RKO (cell line): ENCODE results near the gene GDPD3.
"Not testable (repeated sequence)": the region's sequence is repeated elsewhere in the genome, so short reads cannot be mapped to it uniquely, and the experiment has no call there.

Source experiments
- DNase-seq: peaks from one replicate; pipeline ENCODE4 v3.0.0-alpha.2; 2016; ENCODE audit warnings: low spot score

Gene GDPD3

DNA sequence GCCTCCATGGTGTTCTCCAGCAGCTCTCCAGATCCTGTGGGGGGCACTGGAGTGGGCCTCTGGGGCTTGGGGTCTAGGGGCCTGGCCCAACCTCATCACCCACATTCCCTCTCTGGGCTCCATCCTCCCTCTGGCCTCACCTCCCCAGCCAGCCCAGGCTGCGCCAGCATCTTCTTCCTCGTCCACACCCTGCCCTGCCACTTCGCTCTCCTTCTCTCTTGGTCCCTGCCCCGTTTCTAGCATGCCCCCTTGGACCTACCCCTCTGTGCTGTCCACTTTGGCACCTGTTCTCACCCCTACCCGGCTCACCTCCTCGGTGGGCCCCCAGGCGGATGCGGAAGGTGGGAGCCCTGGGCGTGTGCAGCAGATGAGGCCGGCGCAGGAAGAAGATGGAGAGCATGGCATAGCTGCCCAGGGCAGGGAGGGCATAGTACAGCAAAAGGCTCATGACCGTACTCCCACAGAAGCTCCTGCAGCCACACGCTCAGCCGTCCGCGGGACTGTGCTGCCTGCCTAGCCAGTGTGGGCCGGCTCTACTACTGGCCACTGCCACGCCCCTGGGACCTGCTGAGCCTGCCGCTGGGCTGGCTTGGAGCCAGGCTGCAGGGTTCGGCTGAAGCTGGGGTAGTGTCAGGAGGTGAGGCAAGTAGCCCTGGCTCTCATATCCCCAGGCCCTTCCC is at the start of gene GDPD3:
TSS of gene GDPD3 (minus strand) at position 507 of the 680 bp plus-strand sequence. CDS start at position 448, 59 bp downstream.
- no peak for DNase-seq

DNA sequence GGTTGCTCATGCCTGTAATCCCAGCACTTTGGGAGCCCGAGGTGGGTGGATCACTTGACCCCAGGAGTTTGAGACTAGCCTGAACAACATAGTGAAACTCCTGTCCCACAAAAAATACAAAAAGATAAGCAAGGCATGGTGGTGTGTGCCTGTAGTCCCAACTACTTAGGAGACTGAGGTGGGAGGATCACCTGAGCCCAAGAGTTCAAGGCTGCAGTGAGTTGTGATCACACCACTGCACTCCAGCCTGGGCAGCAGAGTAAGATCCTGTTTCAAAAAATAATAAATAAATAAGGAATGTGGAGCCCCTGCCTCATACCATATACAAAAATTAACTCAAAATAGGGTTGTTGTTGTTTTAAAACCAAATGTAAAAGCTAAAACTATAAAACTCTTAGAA is 43.9 kb upstream of the GDPD3 start:
- DNase-seq: no peak

DNA sequence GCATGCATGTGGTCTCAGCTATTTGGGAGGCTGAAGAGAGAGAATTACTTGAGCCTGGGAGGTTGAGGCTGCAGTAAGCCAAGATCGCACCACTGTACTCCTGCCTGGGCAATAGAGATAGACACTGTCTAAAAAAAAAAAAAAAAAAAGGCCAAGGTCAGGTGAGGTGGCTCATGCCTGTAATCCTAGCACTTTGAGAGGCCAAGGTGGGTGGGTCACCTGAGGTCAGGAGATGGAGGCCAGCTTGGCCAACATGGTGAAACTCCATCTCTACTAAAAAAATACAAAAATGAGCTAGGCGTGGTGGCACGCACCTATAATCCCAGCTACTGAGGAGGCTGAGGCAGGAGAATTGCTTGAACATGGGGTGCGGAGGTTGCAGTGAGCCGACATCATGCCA is 41.9 kb upstream of the GDPD3 start:
- DNase-seq: no peak

GRCh38 chr16:30152517-30152916 is 39.2 kb upstream of the GDPD3 start:
- no peak for DNase-seq

DNA sequence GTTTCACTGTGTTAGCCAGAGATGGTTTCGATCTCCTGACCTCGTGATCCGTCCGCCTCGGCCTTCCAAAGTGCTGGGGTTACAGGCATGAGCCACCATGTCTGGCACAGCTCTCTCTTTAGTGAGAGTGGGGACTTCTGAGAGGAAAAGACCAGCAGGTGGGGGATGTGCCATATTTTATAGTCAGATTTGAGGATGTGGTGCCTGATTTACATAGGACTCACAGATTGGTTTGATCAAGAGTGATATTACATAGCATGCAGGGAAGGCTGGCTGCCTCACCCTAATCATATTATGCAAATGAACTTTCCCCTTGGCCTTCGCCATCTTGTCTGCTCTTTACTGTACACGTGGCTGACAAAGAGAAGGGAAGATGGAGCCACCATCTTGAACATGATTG is 37.8 kb upstream of the GDPD3 start:
- no peak for DNase-seq

- DNase-seq: no peak
Measured at GRCh38 chr16:30149250-30149930, 36.1 kb upstream of the GDPD3 start.

- no peak for DNase-seq
Measured at GRCh38 chr16:30147843-30148510, 34.6 kb upstream of the GDPD3 start.

DNA sequence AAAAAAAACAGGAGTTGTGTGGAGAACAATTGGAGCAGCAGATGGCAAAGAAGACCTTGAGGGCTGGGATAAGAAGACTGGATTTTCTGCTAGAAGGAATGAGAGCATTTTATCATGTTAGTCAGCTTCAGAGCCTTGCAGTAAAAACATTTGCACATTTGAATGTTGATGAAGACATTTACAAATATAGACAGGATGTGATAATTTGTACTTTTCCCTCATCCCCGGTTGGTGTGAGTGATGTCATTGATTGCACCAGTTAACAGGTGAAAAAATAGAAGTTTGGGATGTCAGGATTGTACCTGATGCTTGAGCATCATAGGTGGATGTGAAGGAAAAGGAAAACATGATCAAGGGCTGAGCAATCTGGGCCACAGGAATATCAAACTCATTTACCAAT is 32.3 kb upstream of the GDPD3 start:
- DNase-seq: no peak

DNA sequence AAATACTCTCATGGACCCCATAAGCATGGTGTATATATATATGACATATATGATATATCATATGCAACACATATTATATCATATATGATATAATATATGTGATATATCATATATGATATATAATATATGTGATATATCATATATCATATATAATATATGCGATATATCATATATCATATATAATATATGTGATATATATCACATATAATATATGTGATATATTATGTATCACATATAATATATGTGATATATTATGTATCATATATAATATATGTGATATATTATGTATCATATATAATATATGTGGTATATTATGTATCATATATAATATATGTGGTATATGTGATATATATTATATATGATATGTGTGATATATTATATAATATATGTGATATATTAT is 31.6 kb upstream of the GDPD3 start:
- no peak for DNase-seq

- no peak for DNase-seq
Measured at GRCh38 chr16:30144017-30144416, 30.7 kb upstream of the GDPD3 start.

DNA sequence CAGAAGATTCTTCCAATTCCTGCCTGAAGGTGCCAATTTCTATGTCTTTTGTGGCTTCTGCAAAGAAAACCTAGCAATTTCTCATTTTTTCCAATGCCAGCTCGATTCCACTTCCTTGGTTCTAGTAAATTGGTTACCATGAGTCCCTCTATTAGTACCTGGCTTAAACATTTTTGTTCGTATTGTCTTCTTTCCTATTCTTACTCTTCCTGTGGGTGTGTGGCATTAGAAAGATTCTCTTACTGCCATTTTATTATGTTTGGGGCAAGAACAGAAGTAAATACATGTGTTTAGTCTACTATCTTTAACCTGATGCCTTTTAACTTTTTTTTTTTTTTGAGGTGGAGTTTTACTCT is 30.0 kb upstream of the GDPD3 start:
- DNase-seq: no peak

DNA sequence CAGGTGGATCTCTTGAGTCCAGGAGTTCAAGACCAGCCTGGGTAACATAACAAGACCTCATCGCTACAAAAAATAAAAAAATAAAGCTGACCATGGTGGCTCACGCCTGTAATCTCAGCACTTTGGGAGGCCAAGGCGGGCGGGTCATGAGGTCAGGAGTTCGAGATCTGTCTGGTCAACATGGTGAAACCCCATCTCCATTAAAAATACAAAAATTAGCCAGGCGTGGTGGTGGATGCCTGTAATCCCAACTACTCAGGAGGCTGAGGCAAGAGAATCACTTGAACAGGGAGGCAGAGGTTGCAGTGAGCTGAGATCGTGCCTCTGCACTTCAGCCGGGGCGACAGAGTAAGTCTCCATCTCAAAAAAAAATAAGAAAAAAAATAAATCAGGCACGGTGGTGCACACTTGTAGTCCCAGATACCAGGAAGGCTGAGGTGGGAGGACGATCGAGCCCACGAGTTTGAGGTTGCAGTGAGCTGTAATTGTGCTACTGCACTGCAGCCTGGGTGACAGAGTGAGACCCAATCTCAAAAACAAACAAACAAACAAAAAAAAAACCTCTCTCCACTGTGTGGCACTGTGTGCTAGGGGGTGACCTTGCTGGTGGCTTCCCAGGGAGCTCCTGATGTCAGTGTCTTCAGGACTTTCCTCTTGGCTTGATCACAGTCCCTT is 29.5 kb upstream of the GDPD3 start:
- DNase-seq: no peak

- no peak for DNase-seq
Measured at GRCh38 chr16:30141750-30142149, 28.4 kb upstream of the GDPD3 start.

DNA sequence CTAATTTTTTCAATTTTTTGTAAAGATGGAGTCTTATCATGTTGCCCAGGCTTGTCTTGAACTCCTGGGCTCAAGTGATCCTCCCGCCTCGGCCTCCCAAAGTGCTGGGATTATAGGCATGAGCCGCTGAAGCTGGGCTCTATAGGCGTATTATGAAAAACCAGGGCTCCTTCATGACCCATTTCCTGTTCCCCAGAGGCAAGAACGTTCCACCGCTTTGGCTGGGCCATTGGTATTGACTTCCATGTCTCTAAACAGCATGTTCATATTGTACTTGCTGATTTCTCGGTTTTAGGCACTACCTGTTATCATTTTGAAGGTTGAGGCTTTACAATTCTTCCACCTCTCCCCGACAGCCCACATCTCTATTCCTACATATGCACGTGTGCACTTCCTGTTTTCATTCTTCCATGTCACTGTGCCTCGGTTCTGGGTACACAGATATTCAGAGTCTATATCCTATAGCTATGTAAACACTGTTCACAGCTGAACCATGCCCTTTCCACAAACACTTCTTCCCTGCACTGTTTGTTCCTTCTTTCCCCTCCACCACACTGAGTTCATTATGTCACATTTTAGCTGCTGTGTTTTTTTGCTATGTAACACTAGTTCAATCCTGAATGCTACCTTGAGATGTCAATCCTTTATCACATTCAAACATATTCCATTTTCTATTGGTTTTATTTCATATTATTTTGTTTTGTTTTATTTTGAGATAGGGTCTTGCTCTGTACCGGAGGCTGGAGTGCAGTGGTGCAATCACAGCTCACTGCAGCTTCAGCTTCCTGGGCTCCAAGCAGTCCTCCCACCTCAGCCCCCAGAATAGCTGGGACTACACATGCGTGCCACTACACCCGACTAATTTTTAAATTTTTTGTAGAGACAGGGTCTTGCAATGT is 26.5 kb upstream of the GDPD3 start:
- no peak for DNase-seq

DNA sequence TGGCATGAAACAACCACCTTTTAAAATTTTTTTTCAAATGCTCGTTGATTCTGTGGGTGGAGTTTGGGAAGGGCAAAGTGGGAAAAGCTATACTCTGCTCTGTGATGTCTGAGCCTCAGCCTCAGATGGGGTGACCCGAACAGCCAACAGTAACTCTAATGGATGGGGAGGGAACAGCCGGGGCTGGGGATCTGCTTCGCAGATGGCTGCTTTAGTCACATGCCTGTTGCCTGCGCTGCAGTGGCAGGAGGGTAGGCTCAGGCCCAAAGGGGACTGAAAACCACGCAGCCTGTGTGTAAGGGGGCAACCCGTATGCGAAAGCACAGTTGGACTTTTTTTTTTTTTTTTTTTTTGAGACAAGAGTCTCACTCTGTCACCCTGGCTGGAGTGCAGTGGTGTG is 24.6 kb upstream of the GDPD3 start:
- no peak for DNase-seq

DNA sequence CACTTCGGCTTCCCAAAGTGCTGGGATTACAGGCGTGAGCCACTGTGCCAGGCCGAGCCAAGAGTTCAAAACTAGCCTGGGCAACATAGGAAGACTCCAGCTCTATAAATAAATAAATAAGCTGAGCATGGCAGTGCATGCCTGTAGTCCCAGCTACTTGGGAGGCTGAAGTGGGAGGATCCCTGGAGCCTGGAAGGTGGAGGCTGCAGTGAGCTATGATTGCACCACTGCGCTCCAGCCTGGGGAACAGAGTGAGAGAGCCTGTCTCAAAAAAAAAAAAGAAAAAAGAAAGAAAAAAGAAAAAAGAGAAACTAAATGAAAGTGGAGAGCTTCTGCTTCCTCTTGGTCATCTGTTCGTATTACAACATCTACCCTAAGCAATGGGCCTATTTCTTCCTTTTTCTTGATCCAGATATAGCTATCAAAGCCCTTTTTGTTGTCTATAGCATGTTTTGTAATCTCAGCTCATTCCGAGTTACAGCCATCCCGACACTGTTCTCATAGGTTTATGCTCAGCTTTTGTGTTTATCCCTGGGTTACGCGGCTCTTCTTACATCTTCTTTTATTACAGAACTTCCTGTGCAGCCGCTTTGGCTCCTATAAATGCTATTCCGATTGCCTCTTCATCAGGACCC is 23.8 kb upstream of the GDPD3 start:
- DNase-seq: no peak

DNA sequence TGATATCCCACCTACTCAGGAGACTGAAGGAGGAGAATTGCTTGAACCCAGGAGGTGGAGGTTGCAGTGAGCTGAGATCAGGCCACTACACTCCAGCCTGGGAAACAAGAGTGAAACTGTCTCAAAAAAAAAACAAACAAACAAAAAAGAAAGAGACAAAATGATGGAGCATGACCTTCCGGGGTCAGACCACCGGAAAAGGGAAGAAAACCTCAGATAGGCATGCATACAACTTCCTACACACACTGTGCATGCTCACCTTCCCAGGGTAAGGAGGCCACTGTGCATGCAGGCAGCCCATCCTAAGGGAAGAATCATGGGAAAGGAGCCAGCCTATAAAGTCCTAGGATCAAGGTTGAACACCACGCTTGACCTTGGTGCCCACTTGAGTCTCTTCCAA is 19.3 kb upstream of the GDPD3 start:
- no peak for DNase-seq

GRCh38 chr16:30131869-30132475 is 18.6 kb upstream of the GDPD3 start:
- no peak for DNase-seq

DNA sequence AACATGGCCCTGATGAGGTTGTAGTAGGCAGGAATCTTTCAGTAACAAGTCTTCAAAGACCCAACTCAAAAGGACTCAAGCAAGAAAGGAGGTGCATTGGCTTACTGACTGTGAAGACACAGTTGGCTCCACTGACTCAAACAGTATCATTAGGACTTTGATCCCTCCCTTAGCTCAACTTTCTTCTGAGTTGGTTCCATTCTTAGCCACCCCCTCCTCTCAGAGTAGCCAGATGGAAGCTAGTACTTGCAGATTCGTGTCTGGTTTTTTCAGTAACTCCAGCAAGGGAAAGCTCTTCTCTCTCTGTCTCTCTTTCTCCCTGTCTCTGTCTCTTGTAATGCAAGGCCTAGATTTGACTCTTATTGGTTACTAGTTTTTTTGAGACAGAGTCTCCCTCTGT is 14.7 kb upstream of the GDPD3 start:
- DNase-seq: no peak

DNA sequence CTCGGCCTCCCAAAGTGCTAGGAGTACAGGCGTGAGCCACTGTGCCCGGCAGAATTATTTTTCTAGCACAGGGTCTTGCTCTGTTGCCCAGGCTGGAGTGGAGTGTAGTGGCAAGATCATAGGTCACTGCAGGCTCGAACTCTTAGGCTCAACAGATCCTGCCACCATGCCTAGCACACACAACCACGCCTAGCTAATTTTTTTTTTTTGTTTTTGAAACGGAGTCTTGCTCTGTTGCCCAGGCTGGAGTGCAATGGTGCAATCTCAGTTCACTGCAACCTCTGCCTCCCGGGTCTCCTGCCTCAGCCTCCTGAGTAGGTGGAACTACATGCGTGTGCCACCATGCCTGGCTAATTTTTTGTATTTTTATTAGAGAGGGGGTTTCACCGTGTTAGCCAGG is 12.4 kb upstream of the GDPD3 start:
- DNase-seq: not testable (repeated sequence)

- no peak for DNase-seq
Measured at GRCh38 chr16:30124985-30125379, 11.6 kb upstream of the GDPD3 start.
